Esophagus squamous epithelium (tissue), 5 donors: ENCODE measurements around the gene PHC1. TPM values are rescaled to one million over a fixed set of nuclear protein-coding genes. Genes with fewer than 3 reads are reported as not detected.

Experiments used
- DNase-seq: peaks from one replicate; lab custom pipeline; 2025; lab: John Stamatoyannopoulos, UW
- H3K27ac ChIP-seq, 4 donors: fragments of 200-600 bp; sonication (generic); one replicate each; pipeline ENCODE4 v1.5.1; 2016 to 2019; ENCODE audit warnings: mild to moderate bottlenecking in 1 of 4
- H3K27me3 ChIP-seq, 4 donors: fragments of 200-600 bp; sonication (generic); 1 replicate in 3 of 4; 2 replicates in 1 of 4; pipeline versions ENCODE4 v1.5.1 to v1.6.0; 2017 to 2021; ENCODE audit warnings: antibody characterized with exemption in 1 of 4
- H3K36me3 ChIP-seq, 3 donors: fragments of 200-600 bp; sonication (generic); one replicate each; pipeline ENCODE4 v1.5.1; 2016 to 2019
- H3K4me1 ChIP-seq, 3 donors: fragments of 200-600 bp; sonication (generic); one replicate each; pipeline ENCODE4 v1.5.1; 2017 to 2019
- H3K4me3 ChIP-seq, 4 donors: fragments of 200-600 bp; sonication (generic); 1 replicate in 3 of 4; 2 replicates in 1 of 4; pipeline ENCODE4 v1.5.1; 2016 to 2019; ENCODE audit warnings: mild to moderate bottlenecking in 2 of 4, moderate library complexity in 1 of 4
- H3K9me3 ChIP-seq, 3 donors: fragments of 200-600 bp; sonication (generic); one replicate each; pipeline ENCODE4 v1.5.1; 2016 to 2019
- CTCF ChIP-seq, 6 experiments: fragments of 450-650 bp in 4 of 6; fragments of 200-600 bp in 2 of 6; sonication (generic) in 2 of 6; IDR thresholded peaks; one replicate each; pipeline ENCODE4 v1.5.1; 2016 to 2019; ENCODE audit warnings: antibody characterized with exemption in 6 of 6, mild to moderate bottlenecking in 4 of 6, moderate library complexity in 4 of 6
- POLR2A ChIP-seq, 4 donors: fragments of 450-650 bp; IDR thresholded peaks; one replicate each; pipeline ENCODE4 v1.6.1; 2017; ENCODE audit warnings: antibody characterized with exemption in 4 of 4, mild to moderate bottlenecking in 4 of 4, moderate library complexity in 3 of 4
- WGBS, 2 donors: methylation state at CpG; one replicate each; pipeline ENCODE4 v1.1.5; 2018; 5-methylcytosine and 5-hydroxymethylcytosine counted together
- intact Hi-C: fragments of 100-400 bp; cut with DNase I; formaldehyde crosslinking; loops from one replicate; pipeline ENCODE4 v1.15.0; 2022
- total RNA-seq, 4 donors: library from RNA; depleted of rRNA; stranded (reverse); fragments of >200 nt; gene quantifications; one replicate each; pipeline ENCODE4 v1.1.0, GENCODE V29; 2016
- donor health status: DM: yes; HTN: yes; CAD: no.

PHC1 gene
- total RNA-seq, 4 donors from 2014 or later: 10.1 to 21.7 (median 18.6) TPM

GRCh38 chr12:8957561-8957960, 43.3 kb downstream of the PHC1 start:
- intact Hi-C loops: loop anchor here (10.0 kb wide), 1 partner anchor 77 kb away; no protein-coding TSS in a partner anchor
- Histone ChIP-seq H3K9me3 (no peaks in the 10 kb centered on the region), H3K4me3 (no peak overlapping the region), H3K36me3 (no peaks in the 10 kb centered on the region), H3K27ac (no peak overlapping the region), H3K27me3 (no peaks in the 10 kb centered on the region), H3K4me1 (no peaks in the 10 kb centered on the region)
- 65 to 87% methylated on average over 4 of the region's 4 CpGs for WGBS, 2 donors
- TF ChIP-seq POLR2A (IDR thresholded peaks at IDR 0.05): no peak
- no peak for TF ChIP-seq CTCF (IDR thresholded peaks at IDR 0.05)
- no peak for DNase-seq

- WGBS, 2 donors: 59 to 68% methylated on average over 2 of the region's 2 CpGs
- TF ChIP-seq POLR2A (IDR thresholded peaks at IDR 0.05) (no peak), CTCF (IDR thresholded peaks at IDR 0.05) (no peak)
- no peaks in the 10 kb centered on the region for H3K27me3 ChIP-seq
- no peaks in the 10 kb centered on the region for H3K36me3 ChIP-seq
- H3K27ac ChIP-seq: no peak overlapping the region
- H3K9me3 ChIP-seq: no peaks in the 10 kb centered on the region
- no peaks in the 10 kb centered on the region for H3K4me1 ChIP-seq
- DNase-seq: no peak
- intact Hi-C loops: loop anchor here (10.0 kb wide), 1 partner anchor 77 kb away; no protein-coding TSS in a partner anchor
- no peak overlapping the region for H3K4me3 ChIP-seq
These were observed 43.8 kb downstream of the PHC1 start for GRCh38 chr12:8958066-8958465.

DNA sequence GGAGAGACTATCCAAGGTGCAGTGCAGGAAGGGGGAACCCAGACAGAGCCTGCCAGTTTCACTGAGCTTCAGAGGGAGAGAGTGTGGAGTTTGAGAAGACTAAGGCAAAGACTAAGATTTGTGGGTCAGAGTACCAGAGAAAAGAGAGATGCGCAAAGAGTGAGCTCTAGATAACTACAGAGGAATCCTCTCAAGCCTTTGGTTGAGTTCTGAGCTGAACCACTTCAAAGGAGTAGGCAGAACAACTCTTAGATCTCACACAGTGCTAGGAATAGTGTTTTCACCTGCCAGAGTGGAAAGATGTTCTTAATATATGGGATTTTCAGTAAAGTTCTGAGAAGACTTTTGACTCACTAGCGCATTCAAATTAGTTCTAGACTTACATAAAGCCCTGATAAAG, 45.9 kb downstream of the PHC1 start:
- no peaks in the 10 kb centered on the region for H3K4me1 ChIP-seq
- no peaks in the 10 kb centered on the region for H3K9me3 ChIP-seq
- no peak overlapping the region for H3K4me3 ChIP-seq
- H3K27ac ChIP-seq: no peak overlapping the region
- TF ChIP-seq POLR2A (IDR thresholded peaks at IDR 0.05) (no peak), CTCF (IDR thresholded peaks at IDR 0.05) (no peak)
- no peaks in the 10 kb centered on the region for H3K36me3 ChIP-seq
- intact Hi-C loops: no loop called here
- H3K27me3 ChIP-seq: no peaks in the 10 kb centered on the region
- no peak for DNase-seq
- WGBS, 2 donors: 92 to 94% methylated on average over 2 of the region's 2 CpGs

DNA sequence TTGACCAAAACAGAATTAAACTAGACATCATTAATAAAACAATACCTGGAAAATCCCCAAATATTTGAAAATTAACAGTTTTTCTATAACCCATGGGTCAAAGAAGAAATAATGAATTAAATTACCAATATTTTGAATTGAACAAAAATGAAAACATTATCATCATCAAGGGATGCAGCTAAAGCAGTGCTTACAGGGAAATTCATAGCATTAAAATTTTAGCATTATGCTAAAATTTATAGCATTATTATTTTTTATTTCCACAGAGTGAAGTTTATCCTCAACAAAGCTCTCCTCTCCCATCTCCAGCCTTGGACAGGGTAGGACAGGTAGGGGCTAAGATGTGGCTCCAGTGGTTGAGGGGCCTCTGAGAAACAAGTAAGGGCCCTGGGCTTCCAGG, 54.5 kb downstream of the PHC1 start:
- H3K27ac ChIP-seq: no peak overlapping the region

DNA sequence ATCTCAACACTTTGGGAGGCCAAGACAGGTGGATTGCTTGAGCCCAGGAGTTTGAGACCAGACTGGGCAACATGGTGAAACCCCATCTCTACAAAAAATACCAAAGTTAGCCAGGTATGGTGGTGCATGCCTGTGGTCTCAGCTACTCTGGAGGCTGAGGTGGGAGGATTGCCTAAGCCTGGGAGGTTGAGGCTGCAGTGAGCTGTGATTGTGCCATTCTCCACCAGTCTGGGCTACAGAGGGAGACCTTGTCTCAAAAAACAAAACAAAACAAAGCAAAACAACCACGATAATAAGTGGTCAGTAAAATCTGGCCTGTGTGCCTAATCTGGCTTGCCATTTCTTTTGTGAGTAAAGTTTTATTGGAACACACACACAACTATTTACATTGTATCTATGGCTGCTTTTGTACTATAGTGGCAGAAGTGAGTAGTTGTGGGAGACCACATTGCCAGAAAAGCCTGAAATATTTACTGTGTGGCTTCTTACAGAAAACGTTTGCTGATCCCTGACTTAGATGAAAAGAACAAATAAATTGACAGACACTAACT, 55.6 kb downstream of the PHC1 start:
- H3K27me3 ChIP-seq: no peaks in the 10 kb centered on the region
- WGBS, 2 donors: 33 to 57% methylated on average over 2 of the region's 2 CpGs
- intact Hi-C loops: no loop called here

More for the DNA sequence above, 54.5 kb downstream of the PHC1 start:
- H3K4me3 ChIP-seq: no peak overlapping the region
- H3K4me1 ChIP-seq: no peaks in the 10 kb centered on the region
- DNase-seq: no peak
- TF ChIP-seq CTCF (IDR thresholded peaks at IDR 0.05): no peak
- TF ChIP-seq POLR2A (IDR thresholded peaks at IDR 0.05): no peak
- no peaks in the 10 kb centered on the region for H3K36me3 ChIP-seq
- peaks cover 4 to 31% (median 14%) of the 10 kb centered on the region in 3 donors for H3K9me3 ChIP-seq
- H3K27me3 ChIP-seq: no peaks in the 10 kb centered on the region
- intact Hi-C loops: no loop called here

More for the DNA sequence above, 55.6 kb downstream of the PHC1 start:
- no peaks in the 10 kb centered on the region for H3K36me3 ChIP-seq
- H3K27ac ChIP-seq: no peak overlapping the region
- TF ChIP-seq CTCF (IDR thresholded peaks at IDR 0.05) (no peak), POLR2A (IDR thresholded peaks at IDR 0.05) (no peak)
- no peaks in the 10 kb centered on the region for H3K4me1 ChIP-seq
- no peak for DNase-seq
- no peak overlapping the region for H3K4me3 ChIP-seq
- H3K9me3 ChIP-seq: peaks cover 4 to 31% (median 14%) of the 10 kb centered on the region in 3 donors
